Activated naive CD4-positive, alpha-beta T cell treated with anti-CD3 and anti-CD28 coated beads for 36 hours (primary cell): ENCODE results near the gene CHRNG. TPM values are rescaled to one million over a fixed set of nuclear protein-coding genes. Genes with fewer than 3 reads are reported as not detected.

Experiments used
- CTCF ChIA-PET: fragments of 350-600 bp; sonication (Branson Sonifier 250); formaldehyde crosslinking; loops from one replicate; lab custom pipeline; 2021; ENCODE audit warnings: antibody characterized with exemption; lab: Charles Lee
- DNase-seq: peaks from one replicate; pipeline ENCODE4 v3.0.0-alpha.2; 2020
- H3K27ac Mint-ChIP-seq: one replicate; pipeline ENCODE4 v1.8.0; 2021; ENCODE audit warnings: mild to moderate bottlenecking, mixed read lengths
- H3K27me3 Mint-ChIP-seq: one replicate; pipeline ENCODE4 v1.8.0; 2021; ENCODE audit warnings: low read depth, mixed read lengths
- H3K36me3 Mint-ChIP-seq: one replicate; pipeline ENCODE4 v1.8.0; 2021; ENCODE audit warnings: low read depth, mixed read lengths
- H3K4me1 Mint-ChIP-seq: one replicate; pipeline ENCODE4 v1.8.0; 2021; ENCODE audit warnings: low read depth, mixed read lengths
- H3K4me3 Mint-ChIP-seq: one replicate; pipeline ENCODE4 v1.8.0; 2021; ENCODE audit warnings: mild to moderate bottlenecking, moderate library complexity, mixed read lengths
- H3K9me3 Mint-ChIP-seq: one replicate; pipeline ENCODE4 v1.8.0; 2021; ENCODE audit warnings: mixed read lengths
- intact Hi-C: fragments of 100-400 bp; cut with micrococcal nuclease; formaldehyde crosslinking; loops from one replicate; pipeline ENCODE4 v1.15.1; 2023
- total RNA-seq, 2 experiments: library from RNA; stranded (reverse); gene quantifications; one replicate each; pipeline ENCODE4 v1.2.3, GENCODE V29; 2021

The CHRNG gene
- not detected for total RNA-seq

- H3K27ac Mint-ChIP-seq, result no peak within 1 kb of the TSS
- H3K4me3 Mint-ChIP-seq, result no peak within 1 kb of the TSS
- H3K27me3 Mint-ChIP-seq, result peaks cover 9% of the 10 kb centered on the region
- peaks cover 2% of the 10 kb centered on the region for H3K36me3 Mint-ChIP-seq
- intact Hi-C loops, result no loop called here
- no peaks in the 10 kb centered on the region for H3K9me3 Mint-ChIP-seq
- CTCF ChIA-PET, result no interaction called here
- DNase-seq, result no peak
- H3K4me1 Mint-ChIP-seq, result no peaks in the 10 kb centered on the region
Measured at GRCh38 chr2:232539298-232540231, at the start of gene CHRNG. TSS of gene CHRNG (plus strand) at chr2:232539692. CDS start at chr2:232539748, 56 bp downstream.

GRCh38 chr2:232490221-232491138 is 49.0 kb upstream of the CHRNG start:
- DNase-seq, result no peak
- CTCF ChIA-PET, result no interaction called here
- no peaks in the 10 kb centered on the region for H3K9me3 Mint-ChIP-seq
- intact Hi-C loops, result no loop called here
- H3K36me3 Mint-ChIP-seq, result no peaks in the 10 kb centered on the region
- peaks cover 22% of the 10 kb centered on the region for H3K27me3 Mint-ChIP-seq
- no peak overlapping the region for H3K4me3 Mint-ChIP-seq
- peaks cover under 1% of the 10 kb centered on the region for H3K4me1 Mint-ChIP-seq
- no peak overlapping the region for H3K27ac Mint-ChIP-seq

- Mint-ChIP-seq H3K4me3 (no peak overlapping the region), H3K27ac (no peak overlapping the region), H3K36me3 (no peaks in the 10 kb centered on the region), H3K4me1 (no peaks in the 10 kb centered on the region), H3K9me3 (no peaks in the 10 kb centered on the region), H3K27me3 (peaks cover 22% of the 10 kb centered on the region)
- intact Hi-C loops, result no loop called here
- CTCF ChIA-PET, result no interaction called here
- DNase-seq, result no peak
Measured at GRCh38 chr2:232491139-232491780, 48.2 kb upstream of the CHRNG start.

GRCh38 chr2:232492236-232492848 is 47.1 kb upstream of the CHRNG start:
- no peak overlapping the region for H3K27ac Mint-ChIP-seq
- no peaks in the 10 kb centered on the region for H3K36me3 Mint-ChIP-seq
- CTCF ChIA-PET, result no interaction called here
- no peak overlapping the region for H3K4me3 Mint-ChIP-seq
- no peaks in the 10 kb centered on the region for H3K4me1 Mint-ChIP-seq
- DNase-seq, result no peak
- H3K9me3 Mint-ChIP-seq, result no peaks in the 10 kb centered on the region
- intact Hi-C loops, result no loop called here
- peaks cover 17% of the 10 kb centered on the region for H3K27me3 Mint-ChIP-seq

GRCh38 chr2:232492963-232493700 is 46.4 kb upstream of the CHRNG start:
- no peak for DNase-seq
- intact Hi-C loops, result no loop called here

GRCh38 chr2:232493701-232494474 is 45.6 kb upstream of the CHRNG start:
- intact Hi-C loops, result no loop called here
- Mint-ChIP-seq H3K27ac (no peak overlapping the region), H3K4me3 (no peak overlapping the region), H3K36me3 (no peaks in the 10 kb centered on the region), H3K27me3 (peaks cover 10% of the 10 kb centered on the region), H3K9me3 (no peaks in the 10 kb centered on the region), H3K4me1 (no peaks in the 10 kb centered on the region)
- CTCF ChIA-PET, result interaction anchor here (1.4 kb wide), 1 partner anchor 641 kb away, joined by 3 read pairs; no protein-coding TSS in a partner anchor
- DNase-seq, result no peak

More at GRCh38 chr2:232492963-232493700, 46.4 kb upstream of the CHRNG start:
- CTCF ChIA-PET, result interaction anchor here (1.4 kb wide), 1 partner anchor 640 kb away, joined by 3 read pairs; no protein-coding TSS in a partner anchor
- H3K4me1 Mint-ChIP-seq, result no peaks in the 10 kb centered on the region
- peaks cover 13% of the 10 kb centered on the region for H3K27me3 Mint-ChIP-seq
- H3K27ac Mint-ChIP-seq, result no peak overlapping the region
- no peak overlapping the region for H3K4me3 Mint-ChIP-seq
- no peaks in the 10 kb centered on the region for H3K9me3 Mint-ChIP-seq
- no peaks in the 10 kb centered on the region for H3K36me3 Mint-ChIP-seq

- CTCF ChIA-PET, result interaction anchor here (1.4 kb wide), 1 partner anchor 642 kb away, joined by 3 read pairs; no protein-coding TSS in a partner anchor
- H3K4me3 Mint-ChIP-seq, result no peak overlapping the region
- H3K4me1 Mint-ChIP-seq, result no peaks in the 10 kb centered on the region
- no peak for DNase-seq
- intact Hi-C loops, result no loop called here
- no peaks in the 10 kb centered on the region for H3K9me3 Mint-ChIP-seq
- peaks cover 11% of the 10 kb centered on the region for H3K27me3 Mint-ChIP-seq
- H3K27ac Mint-ChIP-seq, result no peak overlapping the region
- H3K36me3 Mint-ChIP-seq, result no peaks in the 10 kb centered on the region
Measured at GRCh38 chr2:232494542-232494941, 45.0 kb upstream of the CHRNG start.

- Mint-ChIP-seq H3K4me1 (no peaks in the 10 kb centered on the region), H3K27me3 (peaks cover 7% of the 10 kb centered on the region), H3K9me3 (no peaks in the 10 kb centered on the region), H3K36me3 (no peaks in the 10 kb centered on the region), H3K27ac (no peak overlapping the region), H3K4me3 (no peak overlapping the region)
- intact Hi-C loops, result no loop called here
- CTCF ChIA-PET, result no interaction called here
- no peak for DNase-seq
Measured at GRCh38 chr2:232495292-232495691, 44.2 kb upstream of the CHRNG start.

GRCh38 chr2:232496501-232497270 is 42.8 kb upstream of the CHRNG start:
- DNase-seq, result no peak
- no peaks in the 10 kb centered on the region for H3K4me1 Mint-ChIP-seq
- no peaks in the 10 kb centered on the region for H3K9me3 Mint-ChIP-seq
- no peaks in the 10 kb centered on the region for H3K36me3 Mint-ChIP-seq
- CTCF ChIA-PET, result interaction anchor here (0.6 kb wide), 1 partner anchor 596 kb away, joined by 4 read pairs; no protein-coding TSS in a partner anchor
- no peak overlapping the region for H3K4me3 Mint-ChIP-seq
- peaks cover 10% of the 10 kb centered on the region for H3K27me3 Mint-ChIP-seq
- no peak overlapping the region for H3K27ac Mint-ChIP-seq
- intact Hi-C loops, result no loop called here

GRCh38 chr2:232497348-232497747 is 42.1 kb upstream of the CHRNG start:
- no peak for DNase-seq
- no peaks in the 10 kb centered on the region for H3K9me3 Mint-ChIP-seq
- H3K27me3 Mint-ChIP-seq, result peaks cover 12% of the 10 kb centered on the region
- H3K27ac Mint-ChIP-seq, result no peak overlapping the region
- CTCF ChIA-PET, result no interaction called here
- H3K36me3 Mint-ChIP-seq, result no peaks in the 10 kb centered on the region
- intact Hi-C loops, result no loop called here
- peaks cover under 1% of the 10 kb centered on the region for H3K4me1 Mint-ChIP-seq
- no peak overlapping the region for H3K4me3 Mint-ChIP-seq
